Neural progenitor cell (in vitro differentiated cells): ENCODE measurements around the gene STARD7.

Experiments
- CTCF ChIP-seq: fragments of 200-600 bp; sonication (generic); IDR thresholded peaks from 2 replicates; pipeline ENCODE4 v1.5.1; 2017; ENCODE audit warnings: antibody characterized with exemption, mild to moderate bottlenecking
- EZH2 ChIP-seq: fragments of 200-600 bp; sonication (generic); IDR thresholded peaks from 2 replicates; pipeline ENCODE4 v1.6.1; 2017; ENCODE audit warnings: antibody characterized with exemption, mild to moderate bottlenecking, moderate library complexity
- EZH2phosphoT487 ChIP-seq: fragments of 200-600 bp; sonication (generic); IDR thresholded peaks from 2 replicates; pipeline ENCODE4 v1.6.1; 2017; ENCODE audit warnings: antibody characterized with exemption

- TF ChIP-seq CTCF = no peak
- TF ChIP-seq EZH2 = no peak
- TF ChIP-seq EZH2phosphoT487 = no peak
These were observed 10.0 kb upstream of the STARD7 start for GRCh38 chr2:96218508-96219131.
